HG03521 (cell line): ENCODE data around the gene TNC.
"Not testable (repeated sequence)": the region's sequence is repeated elsewhere in the genome, so short reads cannot be mapped to it uniquely, and the experiment has no call there.

Experiments used
- ATAC-seq: cut with Tn5 transposase; IDR thresholded peaks from one replicate; pipeline ENCODE4 v1.9.1; 2021; ENCODE audit warnings: mild to moderate bottlenecking, moderate library complexity; ENCODE audit not compliant: unreplicated experiment

The TNC gene

GRCh38 chr9:115135821-115136778 is 18.1 kb upstream of the TNC start:
- ATAC-seq: no peak

- no peak for ATAC-seq
Measured at GRCh38 chr9:115134941-115135340, 17.0 kb upstream of the TNC start.

- no peak for ATAC-seq
Measured at GRCh38 chr9:115133649-115134048, 15.7 kb upstream of the TNC start.

GRCh38 chr9:115132648-115133047 is 14.7 kb upstream of the TNC start:
- ATAC-seq: no peak

- no peak for ATAC-seq
Measured at GRCh38 chr9:115130176-115130575, 12.2 kb upstream of the TNC start.

GRCh38 chr9:115128726-115129125 is 10.8 kb upstream of the TNC start:
- not testable (repeated sequence) for ATAC-seq

- ATAC-seq: no peak
Measured at GRCh38 chr9:115127191-115127817, 9.3 kb upstream of the TNC start.

GRCh38 chr9:115126404-115126803 is 8.4 kb upstream of the TNC start:
- ATAC-seq: no peak

- ATAC-seq: no peak
Measured at GRCh38 chr9:115122937-115123336, 5.0 kb upstream of the TNC start.

GRCh38 chr9:115121181-115121580 is 3.2 kb upstream of the TNC start:
- ATAC-seq: no peak

- no peak for ATAC-seq
Measured at GRCh38 chr9:115118879-115119218, 892 bp upstream of the TNC start.

- ATAC-seq: no peak
Measured at GRCh38 chr9:115116421-115117284, 1.3 kb downstream of the TNC start.

- ATAC-seq: no peak
Measured at GRCh38 chr9:115115924-115116323, 2.0 kb downstream of the TNC start.

- ATAC-seq: no peak
Measured at GRCh38 chr9:115115117-115115880, 2.7 kb downstream of the TNC start.

- no peak for ATAC-seq
Measured at GRCh38 chr9:115114546-115114945, 3.4 kb downstream of the TNC start.

GRCh38 chr9:115114084-115114483 is 3.9 kb downstream of the TNC start:
- ATAC-seq: no peak

- no peak for ATAC-seq
Measured at GRCh38 chr9:115111874-115112273, 6.1 kb downstream of the TNC start.

GRCh38 chr9:115109486-115109885 is 8.5 kb downstream of the TNC start:
- ATAC-seq: no peak

GRCh38 chr9:115107701-115108100 is 10.3 kb downstream of the TNC start:
- no peak for ATAC-seq

GRCh38 chr9:115106642-115107041 is 11.3 kb downstream of the TNC start:
- no peak for ATAC-seq

- ATAC-seq: no peak
Measured at GRCh38 chr9:115106001-115106400, 12.0 kb downstream of the TNC start.
